Mesendoderm (in vitro differentiated cells): ENCODE results near the gene DHRS3.
A peak's percentile ranks its signal among the peaks of the same experiment; 100 is the strongest.
"Not testable (repeated sequence)": the region's sequence is repeated elsewhere in the genome, so short reads cannot be mapped to it uniquely, and the experiment has no call there.

Experiments
- DNase-seq: peaks from one replicate; pipeline ENCODE4 v3.0.0; 2013
- H2AK5ac ChIP-seq: 2 replicates; pipeline ENCODE4 v1.6.1; 2013; ENCODE audit warnings: low read length, inconsistent platforms
- H2BK120ac ChIP-seq: 2 replicates; pipeline ENCODE4 v1.6.1; 2013; ENCODE audit warnings: low read depth, mild to moderate bottlenecking, low read length, moderate library complexity, mixed read lengths
- H2BK15ac ChIP-seq: replicated peaks from 2 replicates; pipeline ENCODE4 v1.6.1; 2013; ENCODE audit warnings: low read depth, mild to moderate bottlenecking, moderate library complexity
- H2BK5ac ChIP-seq: 2 replicates; pipeline ENCODE4 v1.6.1; 2013; ENCODE audit warnings: low read length, inconsistent platforms
- H3K18ac ChIP-seq: 2 replicates; pipeline ENCODE4 v1.6.1; 2013; ENCODE audit warnings: mild to moderate bottlenecking, low read length, mixed read lengths
- H3K23ac ChIP-seq: one replicate; pipeline ENCODE4 v1.6.1; 2013; ENCODE audit warnings: low read length
- H3K27ac ChIP-seq: 2 replicates; pipeline ENCODE4 v1.5.1; 2013; ENCODE audit warnings: low read depth, mild to moderate bottlenecking, inconsistent platforms, low read length, moderate library complexity
- H3K27me3 ChIP-seq: 2 replicates; pipeline ENCODE4 v1.6.1; 2013; ENCODE audit warnings: low read length, control low read depth, mild to moderate bottlenecking, inconsistent platforms; ENCODE audit not compliant: insufficient read depth, poor library complexity
- H3K36me3 ChIP-seq: 2 replicates; pipeline ENCODE4 v1.6.1; 2013; ENCODE audit warnings: low read length, inconsistent platforms; ENCODE audit not compliant: control insufficient read depth, insufficient read depth
- H3K4ac ChIP-seq: one replicate; pipeline ENCODE4 v1.6.1; 2013; ENCODE audit warnings: low read depth, mild to moderate bottlenecking, low read length, moderate library complexity
- H3K4me1 ChIP-seq: 2 replicates; pipeline ENCODE4 v1.6.1; 2013; ENCODE audit warnings: low read depth, low read length, inconsistent platforms; ENCODE audit not compliant: control insufficient read depth
- H3K4me2 ChIP-seq: 2 replicates; pipeline ENCODE4 v1.6.1; 2013; ENCODE audit warnings: low read length
- H3K4me3 ChIP-seq: 2 replicates; pipeline ENCODE4 v1.5.1; 2013; ENCODE audit warnings: mild to moderate bottlenecking, low read length
- H3K56ac ChIP-seq: one replicate; pipeline ENCODE4 v1.6.1; 2013; ENCODE audit warnings: low read length
- H3K79me1 ChIP-seq: 2 replicates; pipeline ENCODE4 v1.6.1; 2013; ENCODE audit warnings: low read length, inconsistent platforms
- H3K79me2 ChIP-seq: 2 replicates; pipeline ENCODE4 v1.6.1; 2013; ENCODE audit warnings: mild to moderate bottlenecking, low read length; ENCODE audit not compliant: control insufficient read depth, insufficient read depth
- H3K9ac ChIP-seq: 2 replicates; pipeline ENCODE4 v1.6.1; 2013; ENCODE audit warnings: low read length, inconsistent platforms
- H4K5ac ChIP-seq: one replicate; pipeline ENCODE4 v1.6.1; 2013; ENCODE audit warnings: low read length
- H4K8ac ChIP-seq: one replicate; pipeline ENCODE4 v1.6.1; 2013; ENCODE audit warnings: low read depth, mild to moderate bottlenecking, control low read depth, low read length, moderate library complexity
- WGBS: extraction: QIAGEN DNeasy Blood & Tissue Kit; methylation state at CpG from one replicate; pipeline ENCODE4 v1.1.7; 2013; ENCODE audit warnings: low lambda C conversion rate, missing lambda C conversion rate; ENCODE audit not compliant: insufficient coverage; ENCODE audit errors: extremely low coverage; 5-methylcytosine and 5-hydroxymethylcytosine counted together

DHRS3 gene

GRCh38 chr1:12540580-12541273 is 77.3 kb downstream of the DHRS3 start:
- Histone ChIP-seq H3K9ac (peak overlapping the region; percentile 35), H3K27ac (no peak overlapping the region), H3K36me3 (no peaks in the 10 kb centered on the region), H3K79me1 (no peaks in the 10 kb centered on the region), H3K4me1 (no peaks in the 10 kb centered on the region), H2AK5ac (no peak overlapping the region), H3K4ac (no peak overlapping the region), H3K23ac (no peak overlapping the region), H2BK120ac (no peak overlapping the region), H2BK5ac (no peak overlapping the region), H4K8ac (no peak overlapping the region), H3K4me3 (no peak overlapping the region), H3K4me2 (peak overlapping the region; percentile 33), H2BK15ac (no peak overlapping the region), H3K18ac (no peak overlapping the region), H3K79me2 (no peaks in the 10 kb centered on the region), H3K27me3 (no peaks in the 10 kb centered on the region), H4K5ac (no peak overlapping the region), H3K56ac (peak overlapping the region; percentile 76)
- WGBS, result no CpG with 5 or more reads among the region's 17 CpGs
- DNase-seq, result no peak

- H3K27me3 ChIP-seq, result no peaks in the 10 kb centered on the region
- WGBS, result no CpG with 5 or more reads among the region's 34 CpGs
- H3K36me3 ChIP-seq, result no peaks in the 10 kb centered on the region
- H3K4ac ChIP-seq, result no peak overlapping the region
- no peak overlapping the region for H4K8ac ChIP-seq
- peak; percentile 93 for DNase-seq
- peak overlapping the region; percentile 76 for H3K56ac ChIP-seq
- H3K27ac ChIP-seq, result no peak overlapping the region
- peak overlapping the region; percentile 7 for H3K18ac ChIP-seq
- no peaks in the 10 kb centered on the region for H3K4me1 ChIP-seq
- H2BK15ac ChIP-seq, result no peak overlapping the region
- no peaks in the 10 kb centered on the region for H3K79me2 ChIP-seq
- no peak overlapping the region for H3K4me3 ChIP-seq
- H2AK5ac ChIP-seq, result no peak overlapping the region
- H3K79me1 ChIP-seq, result no peaks in the 10 kb centered on the region
- H2BK120ac ChIP-seq, result no peak overlapping the region
- no peak overlapping the region for H3K23ac ChIP-seq
- H3K4me2 ChIP-seq, result peak overlapping the region; percentile 33
- H4K5ac ChIP-seq, result no peak overlapping the region
- peak overlapping the region; percentile 35 for H3K9ac ChIP-seq
- H2BK5ac ChIP-seq, result no peak overlapping the region
Observed at GRCh38 chr1:12539705-12540579, 78.1 kb downstream of the DHRS3 start.

- H4K5ac ChIP-seq, result no peak overlapping the region
- no peak overlapping the region for H2BK15ac ChIP-seq
- no peak overlapping the region for H4K8ac ChIP-seq
- H2BK5ac ChIP-seq, result no peak overlapping the region
- no peak overlapping the region for H3K4me2 ChIP-seq
- no peak overlapping the region for H3K18ac ChIP-seq
- no peak overlapping the region for H2AK5ac ChIP-seq
- H3K79me2 ChIP-seq, result no peaks in the 10 kb centered on the region
- H3K4me3 ChIP-seq, result no peak overlapping the region
- H3K9ac ChIP-seq, result no peak overlapping the region
- H3K4ac ChIP-seq, result no peak overlapping the region
- no peaks in the 10 kb centered on the region for H3K4me1 ChIP-seq
- H3K27me3 ChIP-seq, result no peaks in the 10 kb centered on the region
- no peaks in the 10 kb centered on the region for H3K36me3 ChIP-seq
- H3K27ac ChIP-seq, result no peak overlapping the region
- H2BK120ac ChIP-seq, result no peak overlapping the region
- no peak overlapping the region for H3K56ac ChIP-seq
- WGBS, result no CpG with 5 or more reads among the region's 2 CpGs
- DNase-seq, result no peak
- H3K23ac ChIP-seq, result no peak overlapping the region
- no peaks in the 10 kb centered on the region for H3K79me1 ChIP-seq
Observed at GRCh38 chr1:12539320-12539704, 78.7 kb downstream of the DHRS3 start.

GRCh38 chr1:12538536-12538935 is 79.5 kb downstream of the DHRS3 start:
- H3K4me3 ChIP-seq, H2BK15ac ChIP-seq, H3K4ac ChIP-seq, H2BK120ac ChIP-seq, DNase-seq, H2BK5ac ChIP-seq, H3K27me3 ChIP-seq, H3K23ac ChIP-seq, H4K5ac ChIP-seq, H4K8ac ChIP-seq, H2AK5ac ChIP-seq, H3K4me2 ChIP-seq, H3K18ac ChIP-seq, H3K9ac ChIP-seq, H3K4me1 ChIP-seq, H3K79me2 ChIP-seq, H3K79me1 ChIP-seq, H3K36me3 ChIP-seq, H3K27ac ChIP-seq, H3K56ac ChIP-seq: not testable (repeated sequence)
- WGBS, result no CpG with 5 or more reads among the region's 3 CpGs

GRCh38 chr1:12537906-12538461 is 80.0 kb downstream of the DHRS3 start:
- H3K4me3 ChIP-seq, result no peak overlapping the region
- H3K23ac ChIP-seq, result no peak overlapping the region
- H4K8ac ChIP-seq, result no peak overlapping the region
- no peak overlapping the region for H3K56ac ChIP-seq
- no peaks in the 10 kb centered on the region for H3K36me3 ChIP-seq
- no peak for DNase-seq
- no peak overlapping the region for H2BK120ac ChIP-seq
- no peaks in the 10 kb centered on the region for H3K27me3 ChIP-seq
- no peak overlapping the region for H3K18ac ChIP-seq
- H3K4me1 ChIP-seq, result no peaks in the 10 kb centered on the region
- no peak overlapping the region for H3K4me2 ChIP-seq
- H3K27ac ChIP-seq, result no peak overlapping the region
- no peak overlapping the region for H3K9ac ChIP-seq
- H2BK5ac ChIP-seq, result no peak overlapping the region
- no peak overlapping the region for H3K4ac ChIP-seq
- no CpG with 5 or more reads among the region's 3 CpGs for WGBS
- H4K5ac ChIP-seq, result no peak overlapping the region
- H3K79me2 ChIP-seq, result no peaks in the 10 kb centered on the region
- H2AK5ac ChIP-seq, result no peak overlapping the region
- no peaks in the 10 kb centered on the region for H3K79me1 ChIP-seq
- H2BK15ac ChIP-seq, result no peak overlapping the region
